Keratinocyte (primary cell): Measurements from ENCODE around the gene FASN. TPM values are rescaled to one million over a fixed set of nuclear protein-coding genes. Genes with fewer than 3 reads are reported as not detected.

Experiments
- DNase-seq: peaks from one replicate; pipeline ENCODE4 v3.0.0-alpha.2; 2011; ENCODE audit warnings: low read depth, missing footprints, low spot score
- FAIRE-seq: peaks from 2 replicates; lab custom pipeline; 2011; peaks lifted over from hg19 to GRCh38; lab: Jason Lieb, UNC
- H2AFZ ChIP-seq: 2 replicates; pipeline ENCODE4 v1.6.0; 2012; ENCODE audit warnings: low read length, control low read depth, inconsistent platforms; ENCODE audit not compliant: control insufficient read depth
- H3K27ac ChIP-seq: 2 replicates; pipeline ENCODE4 v1.5.1; 2011; ENCODE audit warnings: low read length; ENCODE audit not compliant: control insufficient read depth, insufficient read depth
- H3K27me3 ChIP-seq: 3 replicates; pipeline ENCODE4 v1.6.0; 2011; ENCODE audit warnings: low read length; ENCODE audit not compliant: control insufficient read depth, insufficient read depth; ENCODE audit errors: extremely low read depth
- H3K36me3 ChIP-seq, 2 experiments: 2 replicates in 1 of 2; 3 replicates in 1 of 2; pipeline ENCODE4 v1.5.1; 2011; ENCODE audit warnings: low read length in 2 of 2, mild to moderate bottlenecking in 1 of 2; ENCODE audit not compliant: control insufficient read depth in 2 of 2, insufficient read depth in 2 of 2; ENCODE audit errors: extremely low read depth in 1 of 2
- H3K4me1 ChIP-seq: 3 replicates; pipeline ENCODE4 v1.5.1; 2011; ENCODE audit warnings: low read length; ENCODE audit not compliant: control insufficient read depth, insufficient read depth; ENCODE audit errors: extremely low read depth
- H3K4me2 ChIP-seq: 3 replicates; pipeline ENCODE4 v1.6.0; 2011; ENCODE audit warnings: low read depth, low read length; ENCODE audit not compliant: control insufficient read depth, insufficient read depth; ENCODE audit errors: extremely low read depth
- H3K4me3 ChIP-seq, 3 experiments: fragments of 200-600 bp in 1 of 3; sonication (generic) in 1 of 3; 2 replicates in 2 of 3; 3 replicates in 1 of 3; pipeline ENCODE4 v1.5.1; 2011 to 2016; ENCODE audit warnings: low read length in 3 of 3, mild to moderate bottlenecking in 3 of 3, control low read depth in 2 of 3, inconsistent platforms in 1 of 3, low read depth in 1 of 3, mixed read lengths in 1 of 3, mixed run types in 1 of 3, moderate library complexity in 1 of 3; ENCODE audit not compliant: control insufficient read depth in 2 of 3, insufficient read depth in 2 of 3; ENCODE audit errors: extremely low read depth in 1 of 3
- H3K79me2 ChIP-seq: 2 replicates; pipeline ENCODE4 v1.6.0; 2012; ENCODE audit warnings: low read length; ENCODE audit not compliant: control insufficient read depth, insufficient read depth
- H3K9ac ChIP-seq: 3 replicates; pipeline ENCODE4 v1.6.0; 2011; ENCODE audit warnings: low read length; ENCODE audit not compliant: control insufficient read depth, insufficient read depth; ENCODE audit errors: extremely low read depth
- H3K9me1 ChIP-seq: 3 replicates; pipeline ENCODE4 v1.6.0; 2011; ENCODE audit warnings: low read length; ENCODE audit not compliant: control insufficient read depth, insufficient read depth; ENCODE audit errors: extremely low read depth
- H3K9me3 ChIP-seq: 2 replicates; pipeline ENCODE4 v1.5.1; 2012; ENCODE audit warnings: low read depth, low read length; ENCODE audit not compliant: control insufficient read depth
- H4K20me1 ChIP-seq: 3 replicates; pipeline ENCODE4 v1.6.0; 2011; ENCODE audit warnings: low read length; ENCODE audit not compliant: control insufficient read depth, insufficient read depth; ENCODE audit errors: extremely low read depth
- CTCF ChIP-seq, 3 experiments: IDR thresholded peaks in 1 of 3; conservative IDR thresholded peaks in 1 of 3; optimal IDR thresholded peaks in 1 of 3; 2 replicates in 2 of 3; 3 replicates in 1 of 3; pipeline versions ENCODE3 to v1.5.1; 2011; ENCODE audit warnings: low read length in 3 of 3, mild to moderate bottlenecking in 3 of 3, moderate library complexity in 2 of 3, control low read depth in 1 of 3, inconsistent platforms in 1 of 3; ENCODE audit not compliant: insufficient read depth in 2 of 3; ENCODE audit errors: extremely low read depth in 1 of 3
- EZH2 ChIP-seq: IDR thresholded peaks from one replicate; pipeline ENCODE4 v1.6.1; 2012; ENCODE audit warnings: inconsistent platforms, mild to moderate bottlenecking, low read length, moderate library complexity
- dilution Hi-C: fragments of 300-500 bp; cut with MboI; formaldehyde crosslinking; loops from one replicate; pipeline ENCODE4 v1.7.0; 2020; ENCODE audit warnings: low sequenced_read_pairs; ENCODE audit not compliant: extremely low pct_ligation_motif_present
- polyA plus RNA-seq, 5 experiments: library from polyadenylated mRNA; depleted of rRNA in 3 of 5; stranded (reverse) in 3 of 5; stranded (forward) in 1 of 5; unstranded in 1 of 5; fragments of >200 nt; gene quantifications; 1 replicate in 1 of 5; 2 replicates in 3 of 5; 3 replicates in 1 of 5; pipeline versions ENCODE4 v1.2.1 to v1.2.3, GENCODE V29; 2011 to 2012; ENCODE audit warnings: missing spikeins in 2 of 5, low read depth in 1 of 5, low replicate concordance in 1 of 5

The FASN gene
- polyA plus RNA-seq, 1 donor (not counting 4 experiments of a cell fraction or from before 2014, with no cell fraction given), result 44.7 TPM

GRCh38 chr17:82112181-82112913, 14.3 kb upstream of the FASN start:
- H3K79me2 ChIP-seq, result no peaks in the 10 kb centered on the region
- no peaks in the 10 kb centered on the region for H3K9me1 ChIP-seq
- H3K27ac ChIP-seq, result no peak overlapping the region
- H3K36me3 ChIP-seq, result peaks cover 8 to 12% of the 10 kb centered on the region in 2 experiments
- no peak for TF ChIP-seq CTCF (optimal IDR thresholded peaks at IDR 0.05 in 1 of 3, IDR thresholded peaks at IDR 0.05 in 1 of 3, conservative IDR thresholded peaks at IDR 0.05 in 1 of 3; ENCODE audit: extremely low read depth in 1 of 3, insufficient read depth in 2 of 3, low read length in 3 of 3)
- no peak for TF ChIP-seq EZH2
- H3K4me3 ChIP-seq, result no peak overlapping the region
- H3K9me3 ChIP-seq, result no peaks in the 10 kb centered on the region
- dilution Hi-C loops, result no loop called here
- no peaks in the 10 kb centered on the region for H4K20me1 ChIP-seq
- DNase-seq (no peak), FAIRE-seq (no peak)
- peaks cover 4% of the 10 kb centered on the region for H3K4me1 ChIP-seq
- no peak overlapping the region for H3K4me2 ChIP-seq
- H3K27me3 ChIP-seq, result no peaks in the 10 kb centered on the region
- no peak overlapping the region for H2AFZ ChIP-seq
- H3K9ac ChIP-seq, result no peak overlapping the region

GRCh38 chr17:82110298-82110697, 12.3 kb upstream of the FASN start:
- dilution Hi-C loops, result no loop called here
- no peak for DNase-seq
- H3K27ac ChIP-seq, result no peak overlapping the region

More at GRCh38 chr17:82110298-82110697, 12.3 kb upstream of the FASN start:
- FAIRE-seq, result peak; percentile 84
- Histone ChIP-seq H3K4me1 (peaks cover 21% of the 10 kb centered on the region), H3K9ac (no peak overlapping the region), H3K4me2 (no peak overlapping the region), H3K4me3 (no peak overlapping the region), H3K79me2 (no peaks in the 10 kb centered on the region), H4K20me1 (no peaks in the 10 kb centered on the region), H3K9me3 (no peaks in the 10 kb centered on the region), H3K36me3 (peaks cover 8 to 12% of the 10 kb centered on the region in 2 experiments), H2AFZ (no peak overlapping the region), H3K9me1 (peaks cover 2% of the 10 kb centered on the region), H3K27me3 (no peaks in the 10 kb centered on the region)
- TF ChIP-seq EZH2 (no peak), CTCF (optimal IDR thresholded peaks at IDR 0.05 in 1 of 3, IDR thresholded peaks at IDR 0.05 in 1 of 3, conservative IDR thresholded peaks at IDR 0.05 in 1 of 3; ENCODE audit: extremely low read depth in 1 of 3, insufficient read depth in 2 of 3, low read length in 3 of 3) (no peak)
